Esophagus squamous epithelium (tissue), 4 donors: Measurements from ENCODE around the gene INPP4B.

Experiments used
- POLR2A ChIP-seq, 4 donors: fragments of 450-650 bp; IDR thresholded peaks; one replicate each; pipeline ENCODE4 v1.6.1; 2017; ENCODE audit warnings: antibody characterized with exemption in 4 of 4, mild to moderate bottlenecking in 4 of 4, moderate library complexity in 3 of 4
- TF ChIP-seq, protein P1 (sequence below), 6 experiments: fragments of 450-650 bp in 4 of 6; fragments of 200-600 bp in 2 of 6; sonication (generic) in 2 of 6; IDR thresholded peaks; one replicate each; pipeline ENCODE4 v1.5.1; 2016 to 2019; ENCODE audit warnings: antibody characterized with exemption in 6 of 6, mild to moderate bottlenecking in 4 of 6, moderate library complexity in 4 of 6

DNA sequence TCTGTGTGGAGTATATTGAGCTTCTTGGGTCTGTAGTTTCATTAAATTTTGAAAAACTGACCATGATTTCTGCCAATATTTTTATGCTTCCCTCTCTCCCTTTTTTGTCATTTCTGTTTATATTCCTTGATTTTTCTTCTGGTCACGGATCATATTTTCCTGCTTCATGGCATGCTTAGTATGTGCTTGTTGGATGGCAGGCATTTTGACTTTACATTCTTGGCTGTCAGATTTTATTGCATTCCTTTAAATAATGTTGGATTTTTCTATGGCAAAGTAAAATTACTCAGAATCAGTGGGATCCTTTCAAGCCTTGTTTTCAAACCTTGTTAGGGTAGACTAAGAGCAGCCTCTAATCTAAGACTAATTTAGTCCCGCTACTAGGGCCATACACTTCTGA lies 677.9 kb downstream of the INPP4B start:
- TF ChIP-seq, protein P1, sequence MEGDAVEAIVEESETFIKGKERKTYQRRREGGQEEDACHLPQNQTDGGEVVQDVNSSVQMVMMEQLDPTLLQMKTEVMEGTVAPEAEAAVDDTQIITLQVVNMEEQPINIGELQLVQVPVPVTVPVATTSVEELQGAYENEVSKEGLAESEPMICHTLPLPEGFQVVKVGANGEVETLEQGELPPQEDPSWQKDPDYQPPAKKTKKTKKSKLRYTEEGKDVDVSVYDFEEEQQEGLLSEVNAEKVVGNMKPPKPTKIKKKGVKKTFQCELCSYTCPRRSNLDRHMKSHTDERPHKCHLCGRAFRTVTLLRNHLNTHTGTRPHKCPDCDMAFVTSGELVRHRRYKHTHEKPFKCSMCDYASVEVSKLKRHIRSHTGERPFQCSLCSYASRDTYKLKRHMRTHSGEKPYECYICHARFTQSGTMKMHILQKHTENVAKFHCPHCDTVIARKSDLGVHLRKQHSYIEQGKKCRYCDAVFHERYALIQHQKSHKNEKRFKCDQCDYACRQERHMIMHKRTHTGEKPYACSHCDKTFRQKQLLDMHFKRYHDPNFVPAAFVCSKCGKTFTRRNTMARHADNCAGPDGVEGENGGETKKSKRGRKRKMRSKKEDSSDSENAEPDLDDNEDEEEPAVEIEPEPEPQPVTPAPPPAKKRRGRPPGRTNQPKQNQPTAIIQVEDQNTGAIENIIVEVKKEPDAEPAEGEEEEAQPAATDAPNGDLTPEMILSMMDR (IDR thresholded peaks at IDR 0.05) = no peak
- no peak for TF ChIP-seq POLR2A (IDR thresholded peaks at IDR 0.05)
